ENCODE results near the gene SLC6A8. TPM values are rescaled to one million over a fixed set of nuclear protein-coding genes. Genes with fewer than 3 reads are reported as not detected.
"Not testable (repeated sequence)": the region's sequence is repeated elsewhere in the genome, so short reads cannot be mapped to it uniquely, and the experiment has no call there.

Gene SLC6A8
- total RNA-seq, 1 donor from 2014 or later, result 7.9 TPM

DNA sequence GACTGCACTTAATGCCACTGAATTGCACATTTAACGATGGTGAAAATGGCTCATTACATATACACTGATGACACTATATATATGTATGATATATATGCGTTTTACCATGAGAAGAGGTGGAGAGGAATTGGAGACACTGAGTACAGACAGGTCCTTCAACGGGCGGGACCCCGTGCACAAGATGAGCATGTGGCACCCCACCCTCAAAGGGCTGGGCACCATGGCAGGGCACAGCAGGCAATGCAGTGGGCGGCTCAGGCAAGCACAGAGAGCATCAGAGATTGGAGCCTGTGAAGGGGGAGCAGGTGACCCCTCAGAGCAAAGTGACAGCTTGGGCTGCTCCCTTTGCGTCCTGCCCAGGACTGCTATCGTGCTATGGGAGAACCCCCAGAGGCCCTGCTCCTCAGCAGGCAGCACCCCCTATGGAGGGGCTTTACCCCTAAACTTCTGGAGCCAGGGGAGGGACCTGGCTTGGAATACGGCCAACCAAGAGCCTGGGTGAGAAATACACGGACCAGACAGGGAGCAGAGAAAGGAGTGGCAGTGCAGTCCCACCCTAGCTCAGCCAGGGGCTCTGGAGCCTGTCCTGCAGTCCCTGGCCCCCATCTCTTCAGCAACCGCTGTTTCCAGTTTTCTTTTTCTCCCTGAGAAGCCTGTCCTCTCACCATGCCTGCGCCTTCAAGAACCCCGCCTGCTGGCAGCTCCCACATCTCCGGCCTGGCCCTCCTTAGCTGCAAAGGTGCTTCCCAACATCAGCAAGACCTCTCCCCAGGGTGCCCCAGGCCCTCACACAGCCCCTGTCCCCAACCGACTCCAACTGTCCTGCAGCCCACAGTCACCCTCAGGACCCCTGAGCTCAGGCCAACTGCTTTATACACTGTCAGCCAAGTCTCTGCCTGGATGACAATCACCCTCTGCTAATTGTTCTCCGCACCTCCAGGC lies 10.5 kb downstream of the SLC6A8 start:
- Mint-ChIP-seq H3K27ac (ENCODE audit: unreplicated experiment) (no peak overlapping the region), H3K36me3 (ENCODE audit: low read depth, unreplicated experiment) (peaks cover 9% of the 10 kb centered on the region), H3K27me3 (ENCODE audit: unreplicated experiment) (peaks cover 7% of the 10 kb centered on the region), H3K4me3 (ENCODE audit: unreplicated experiment) (no peak overlapping the region), H3K4me1 (ENCODE audit: unreplicated experiment) (no peaks in the 10 kb centered on the region), H3K9me3 (ENCODE audit: unreplicated experiment) (no peaks in the 10 kb centered on the region)
- TF ChIP-seq, protein P1, sequence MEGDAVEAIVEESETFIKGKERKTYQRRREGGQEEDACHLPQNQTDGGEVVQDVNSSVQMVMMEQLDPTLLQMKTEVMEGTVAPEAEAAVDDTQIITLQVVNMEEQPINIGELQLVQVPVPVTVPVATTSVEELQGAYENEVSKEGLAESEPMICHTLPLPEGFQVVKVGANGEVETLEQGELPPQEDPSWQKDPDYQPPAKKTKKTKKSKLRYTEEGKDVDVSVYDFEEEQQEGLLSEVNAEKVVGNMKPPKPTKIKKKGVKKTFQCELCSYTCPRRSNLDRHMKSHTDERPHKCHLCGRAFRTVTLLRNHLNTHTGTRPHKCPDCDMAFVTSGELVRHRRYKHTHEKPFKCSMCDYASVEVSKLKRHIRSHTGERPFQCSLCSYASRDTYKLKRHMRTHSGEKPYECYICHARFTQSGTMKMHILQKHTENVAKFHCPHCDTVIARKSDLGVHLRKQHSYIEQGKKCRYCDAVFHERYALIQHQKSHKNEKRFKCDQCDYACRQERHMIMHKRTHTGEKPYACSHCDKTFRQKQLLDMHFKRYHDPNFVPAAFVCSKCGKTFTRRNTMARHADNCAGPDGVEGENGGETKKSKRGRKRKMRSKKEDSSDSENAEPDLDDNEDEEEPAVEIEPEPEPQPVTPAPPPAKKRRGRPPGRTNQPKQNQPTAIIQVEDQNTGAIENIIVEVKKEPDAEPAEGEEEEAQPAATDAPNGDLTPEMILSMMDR (IDR thresholded peaks at IDR 0.05; ENCODE audit: unreplicated experiment), result no peak
- no peak for DNase-seq (ENCODE audit: low spot score)

DNA sequence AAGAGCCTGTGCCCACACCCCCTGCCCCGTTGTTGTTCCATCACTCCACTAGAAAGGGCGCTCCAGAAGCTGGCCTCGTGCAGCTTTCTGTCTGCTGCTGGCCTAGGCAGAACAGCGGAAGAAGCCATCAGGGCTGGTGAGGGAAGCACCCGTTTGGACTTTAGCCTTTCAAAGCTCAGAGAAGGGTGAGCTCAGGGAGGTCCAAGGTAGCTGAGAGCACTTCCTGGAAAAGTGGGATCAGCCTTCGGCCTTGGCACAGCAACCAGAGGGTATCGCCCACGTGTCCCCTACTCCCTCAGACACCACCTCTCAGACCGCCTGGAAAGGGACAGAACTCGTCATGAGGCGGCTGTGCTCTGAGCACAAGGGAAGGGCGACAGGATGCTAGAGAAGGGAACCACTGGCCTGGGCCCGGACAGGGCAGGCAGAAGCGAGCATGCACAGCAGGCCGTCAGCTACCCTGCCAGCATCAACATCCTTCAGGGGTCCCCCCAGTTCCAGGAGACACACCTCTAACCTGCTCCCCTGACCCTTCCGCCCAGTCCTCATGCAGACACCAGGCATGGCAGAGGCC lies 11.6 kb downstream of the SLC6A8 start:
- not testable (repeated sequence) for H3K4me3 Mint-ChIP-seq (ENCODE audit: unreplicated experiment)

DNA sequence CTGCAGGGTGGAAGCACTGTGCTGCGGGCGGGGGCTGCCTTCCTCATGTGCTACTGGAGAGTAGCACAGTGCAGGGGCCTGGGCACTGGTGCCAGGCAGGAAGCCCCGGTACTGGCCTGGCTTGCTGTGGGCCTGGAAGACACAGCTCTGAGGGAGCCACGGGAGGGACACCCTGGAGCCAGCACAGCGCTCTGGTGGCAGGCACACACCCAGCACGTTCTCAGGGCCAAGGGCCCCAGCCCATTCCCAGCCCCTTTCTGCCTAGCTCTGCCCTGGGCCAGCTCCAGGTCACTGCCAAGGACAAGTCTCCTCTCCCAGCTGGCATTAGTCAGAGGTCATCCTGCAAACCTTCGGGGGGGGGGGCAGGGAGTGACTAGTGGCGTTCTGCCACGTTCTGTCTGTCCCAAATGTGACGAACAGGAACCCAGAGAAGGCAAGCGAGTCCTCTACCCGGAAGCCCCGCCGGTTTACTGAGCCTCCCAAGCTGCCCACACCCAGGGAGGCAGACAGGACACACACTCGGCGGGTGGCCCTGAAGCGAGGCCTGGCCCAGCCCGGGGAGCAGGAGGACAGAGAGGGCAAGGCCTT lies 12.2 kb downstream of the SLC6A8 start:
- not testable (repeated sequence) for H3K4me3 Mint-ChIP-seq (ENCODE audit: unreplicated experiment); H3K27me3 Mint-ChIP-seq (ENCODE audit: unreplicated experiment); DNase-seq (ENCODE audit: low spot score); H3K27ac Mint-ChIP-seq (ENCODE audit: unreplicated experiment); H3K4me1 Mint-ChIP-seq (ENCODE audit: unreplicated experiment); H3K9me3 Mint-ChIP-seq (ENCODE audit: unreplicated experiment)
- H3K36me3 Mint-ChIP-seq (ENCODE audit: low read depth, unreplicated experiment), result peaks cover 14% of the 10 kb centered on the region

More for the DNA sequence above, 11.6 kb downstream of the SLC6A8 start:
- not testable (repeated sequence) for H3K9me3 Mint-ChIP-seq (ENCODE audit: unreplicated experiment); H3K27ac Mint-ChIP-seq (ENCODE audit: unreplicated experiment); H3K4me1 Mint-ChIP-seq (ENCODE audit: unreplicated experiment); H3K27me3 Mint-ChIP-seq (ENCODE audit: unreplicated experiment); DNase-seq (ENCODE audit: low spot score); H3K36me3 Mint-ChIP-seq (ENCODE audit: low read depth, unreplicated experiment)

DNA sequence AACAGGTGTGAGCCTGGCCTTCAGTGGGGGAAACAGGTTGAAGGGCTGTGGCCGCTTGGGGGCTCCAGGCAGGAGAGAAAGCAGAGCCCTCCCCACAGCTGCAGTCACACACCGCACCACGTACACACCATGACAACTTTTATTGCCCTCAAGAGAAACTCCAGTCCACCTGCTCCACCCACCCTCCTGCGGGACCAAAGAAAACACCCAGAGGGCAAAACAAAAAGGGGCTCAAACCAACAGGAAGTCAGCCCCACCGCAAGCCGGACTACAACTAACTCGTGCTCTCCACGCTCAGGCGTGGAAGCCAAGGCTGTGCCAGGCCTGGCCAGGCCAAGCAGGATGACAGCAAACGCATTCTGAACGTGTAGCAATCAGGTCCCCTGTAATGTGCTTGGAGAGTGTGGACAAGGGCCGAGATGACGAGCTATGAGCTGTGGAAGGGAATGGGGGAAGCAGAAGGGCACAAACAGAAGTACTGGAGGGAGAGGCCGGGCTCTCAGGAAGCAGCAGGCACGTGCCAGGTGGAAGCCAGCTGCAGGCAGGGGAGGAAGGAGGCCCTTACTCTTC lies 12.7 kb downstream of the SLC6A8 start:
- H3K36me3 Mint-ChIP-seq (ENCODE audit: low read depth, unreplicated experiment), result peaks cover 14% of the 10 kb centered on the region
- H3K4me3 Mint-ChIP-seq (ENCODE audit: unreplicated experiment), result no peak overlapping the region
- no peaks in the 10 kb centered on the region for H3K4me1 Mint-ChIP-seq (ENCODE audit: unreplicated experiment)
- H3K27me3 Mint-ChIP-seq (ENCODE audit: unreplicated experiment), result peaks cover 7% of the 10 kb centered on the region
- no peak for DNase-seq (ENCODE audit: low spot score)
- H3K9me3 Mint-ChIP-seq (ENCODE audit: unreplicated experiment), result no peaks in the 10 kb centered on the region
- TF ChIP-seq, protein P1 (IDR thresholded peaks at IDR 0.05; ENCODE audit: unreplicated experiment), result no peak
- H3K27ac Mint-ChIP-seq (ENCODE audit: unreplicated experiment), result no peak overlapping the region

DNA sequence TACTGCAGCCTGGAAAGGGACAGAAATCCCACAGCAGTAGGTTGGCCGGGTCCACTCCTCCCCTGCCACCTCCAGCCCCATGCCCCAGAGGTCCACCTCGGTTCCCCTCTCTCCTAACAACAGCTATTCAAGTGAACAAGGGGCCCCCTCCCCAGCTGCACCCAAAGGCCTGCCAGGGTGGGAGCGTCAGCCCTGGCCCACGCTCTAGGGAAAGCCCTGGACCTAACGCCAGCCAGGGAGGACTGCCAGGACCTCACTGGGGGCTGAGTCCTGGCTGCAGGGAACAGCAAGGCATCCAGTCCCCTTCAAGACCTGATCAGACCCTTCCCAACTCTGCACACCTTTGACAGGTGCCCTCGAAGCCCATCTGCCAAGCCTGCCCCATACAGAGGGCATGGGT lies 13.2 kb downstream of the SLC6A8 start:
- no peak for DNase-seq (ENCODE audit: low spot score)
- no peak overlapping the region for H3K4me3 Mint-ChIP-seq (ENCODE audit: unreplicated experiment)
- H3K9me3 Mint-ChIP-seq (ENCODE audit: unreplicated experiment), result no peaks in the 10 kb centered on the region
- no peak overlapping the region for H3K27ac Mint-ChIP-seq (ENCODE audit: unreplicated experiment)
- no peaks in the 10 kb centered on the region for H3K4me1 Mint-ChIP-seq (ENCODE audit: unreplicated experiment)
- H3K27me3 Mint-ChIP-seq (ENCODE audit: unreplicated experiment), result peaks cover 7% of the 10 kb centered on the region
- TF ChIP-seq, protein P1 (IDR thresholded peaks at IDR 0.05; ENCODE audit: unreplicated experiment), result no peak
- peaks cover 14% of the 10 kb centered on the region for H3K36me3 Mint-ChIP-seq (ENCODE audit: low read depth, unreplicated experiment)

Measured in endothelial cell (in vitro differentiated cells).